ENCODE results near the gene OSBPL5.

DNA sequence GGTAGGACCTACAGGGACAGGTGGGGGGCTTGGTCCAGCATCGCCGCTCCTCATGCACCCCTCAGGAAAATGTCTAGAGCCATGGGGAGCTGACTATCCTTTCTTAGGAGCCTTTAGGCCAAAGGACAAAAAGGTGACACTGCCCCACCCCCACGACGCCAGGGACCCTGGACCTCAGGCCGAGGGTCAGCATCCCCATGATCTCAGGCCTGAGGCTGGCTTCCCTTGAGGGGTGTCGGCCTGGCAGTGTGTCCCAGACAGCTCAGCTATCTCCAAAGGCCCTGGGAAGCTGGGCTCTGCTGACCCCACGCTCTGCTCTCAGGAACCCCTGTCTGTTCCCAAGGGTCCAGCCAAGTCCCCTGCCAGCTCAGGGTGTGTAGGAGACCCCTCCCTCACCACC is 37.2 kb upstream of the OSBPL5 start:
- TF ChIP-seq POLR2A (IDR thresholded peaks at IDR 0.05; ENCODE audit: low read length) (no peak), CEBPB (IDR thresholded peaks at IDR 0.05) (no peak), KDM1A (IDR thresholded peaks at IDR 0.05; ENCODE audit: low read depth) (no peak), JUN (IDR thresholded peaks at IDR 0.05) (no peak), ZFP36 (IDR thresholded peaks at IDR 0.05; ENCODE audit: borderline replicate concordance, partially characterized antibody) (no peak), FOSL2 (IDR thresholded peaks at IDR 0.05) (no peak), FOSL2 (CRISPR knock-in tag; IDR thresholded peaks at IDR 0.05) (no peak)
- TF ChIP-seq, protein P1, sequence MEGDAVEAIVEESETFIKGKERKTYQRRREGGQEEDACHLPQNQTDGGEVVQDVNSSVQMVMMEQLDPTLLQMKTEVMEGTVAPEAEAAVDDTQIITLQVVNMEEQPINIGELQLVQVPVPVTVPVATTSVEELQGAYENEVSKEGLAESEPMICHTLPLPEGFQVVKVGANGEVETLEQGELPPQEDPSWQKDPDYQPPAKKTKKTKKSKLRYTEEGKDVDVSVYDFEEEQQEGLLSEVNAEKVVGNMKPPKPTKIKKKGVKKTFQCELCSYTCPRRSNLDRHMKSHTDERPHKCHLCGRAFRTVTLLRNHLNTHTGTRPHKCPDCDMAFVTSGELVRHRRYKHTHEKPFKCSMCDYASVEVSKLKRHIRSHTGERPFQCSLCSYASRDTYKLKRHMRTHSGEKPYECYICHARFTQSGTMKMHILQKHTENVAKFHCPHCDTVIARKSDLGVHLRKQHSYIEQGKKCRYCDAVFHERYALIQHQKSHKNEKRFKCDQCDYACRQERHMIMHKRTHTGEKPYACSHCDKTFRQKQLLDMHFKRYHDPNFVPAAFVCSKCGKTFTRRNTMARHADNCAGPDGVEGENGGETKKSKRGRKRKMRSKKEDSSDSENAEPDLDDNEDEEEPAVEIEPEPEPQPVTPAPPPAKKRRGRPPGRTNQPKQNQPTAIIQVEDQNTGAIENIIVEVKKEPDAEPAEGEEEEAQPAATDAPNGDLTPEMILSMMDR (IDR thresholded peaks at IDR 0.05), result no peak
